Measurements from ENCODE around the gene SSH2. TPM values are rescaled to one million over a fixed set of nuclear protein-coding genes. Genes with fewer than 3 reads are reported as not detected.

Gene SSH2
- total and polyA plus RNA-seq, 4 donors, result 7.5 to 14.1 (median 11.2) TPM

GRCh38 chr17:29596811-29597210 is 333.2 kb downstream of the SSH2 start (continued):
- TF ChIP-seq ZBTB33 (IDR thresholded peaks at IDR 0.05) (no peak), GABPA (IDR thresholded peaks at IDR 0.05 in 1 of 2, conservative IDR thresholded peaks at IDR 0.05 in 1 of 2) (no peak)

GRCh38 chr17:29595943-29596774 is 333.9 kb downstream of the SSH2 start:
- no peak for DNase-seq (ENCODE audit: low spot score)
- Histone ChIP-seq H3K4me1 (ENCODE audit: control insufficient read depth in 4 of 4, insufficient read depth in 4 of 4, low read length in 3 of 4) (peaks cover 4 to 26% (median 21%) of the 10 kb centered on the region in 4 donors), H3K27ac (ENCODE audit: low read depth in 1 of 2, low read length in 2 of 2) (no peak overlapping the region), H3K27me3 (ENCODE audit: control insufficient read depth in 4 of 4, insufficient read depth in 4 of 4, low read length in 3 of 4) (no peaks in the 10 kb centered on the region), H3K9ac (ENCODE audit: low read depth in 1 of 2, low read length in 2 of 2) (no peak overlapping the region), H3K9me3 (ENCODE audit: control insufficient read depth in 4 of 4, low read length in 3 of 4) (no peaks in the 10 kb centered on the region), H3K36me3 (ENCODE audit: control insufficient read depth in 4 of 4, insufficient read depth in 3 of 4, low read depth in 1 of 4, low read length in 3 of 4) (no peaks in the 10 kb centered on the region), H3K4me3 (ENCODE audit: low read depth in 1 of 3, low read length in 3 of 3) (no peak overlapping the region)
- 87% methylated on average over 12 of the region's 12 CpGs for WGBS
- TF ChIP-seq RAD21 (IDR thresholded peaks at IDR 0.05), result no peak
- no peak for TF ChIP-seq JUND (IDR thresholded peaks at IDR 0.05)
- no peak for TF ChIP-seq YY1 (IDR thresholded peaks at IDR 0.05)
- no peak for TF ChIP-seq FOXA2 (IDR thresholded peaks at IDR 0.05)
- TF ChIP-seq GABPA (IDR thresholded peaks at IDR 0.05 in 1 of 2, conservative IDR thresholded peaks at IDR 0.05 in 1 of 2), result no peak
- TF ChIP-seq TAF1 (conservative IDR thresholded peaks at IDR 0.05), result no peak
- no peak for TF ChIP-seq FOXA1 (IDR thresholded peaks at IDR 0.05)
- no peak for TF ChIP-seq REST (IDR thresholded peaks at IDR 0.05)
- TF ChIP-seq NR2F2 (IDR thresholded peaks at IDR 0.05), result no peak
- TF ChIP-seq ZBTB33 (IDR thresholded peaks at IDR 0.05), result no peak
- TF ChIP-seq MAX (IDR thresholded peaks at IDR 0.05), result no peak
- no peak for TF ChIP-seq CTCF (IDR thresholded peaks at IDR 0.05; ENCODE audit: low read depth, low read length, missing input control)
- no peak for TF ChIP-seq HNF4A (conservative IDR thresholded peaks at IDR 0.05)
